HL-60 (cell line): Measurements from ENCODE around the gene LPIN1. TPM values are rescaled to one million over a fixed set of nuclear protein-coding genes. Genes with fewer than 3 reads are reported as not detected.

Experiments used
- DNase-seq, 2 experiments: peaks; one replicate each; pipeline ENCODE4 v3.0.0-alpha.2; 2010 to 2020; ENCODE audit warnings: low read depth in 1 of 2, low spot score in 1 of 2
- H3K27ac ChIP-seq: fragments of 250-450 bp; sonication (Bioruptor Pico); replicated peaks from 2 replicates; pipeline ENCODE4 v1.5.1; 2020; ENCODE audit warnings: mild to moderate bottlenecking, moderate library complexity
- H3K27me3 ChIP-seq: fragments of 250-450 bp; sonication (Bioruptor Pico); 2 replicates; pipeline ENCODE4 v1.5.1; 2021; ENCODE audit warnings: mild to moderate bottlenecking, moderate library complexity; ENCODE audit not compliant: insufficient read depth, poor library complexity, severe bottlenecking
- H3K4me3 ChIP-seq: replicated peaks from 2 replicates; pipeline ENCODE4 v1.5.1; 2011; ENCODE audit warnings: mild to moderate bottlenecking, control low read depth, low read length; ENCODE audit not compliant: insufficient read depth
- GABPA ChIP-seq: IDR thresholded peaks from 2 replicates; pipeline ENCODE4 v1.6.1; 2012; ENCODE audit warnings: low read depth
- POLR2AphosphoS5 ChIP-seq: IDR thresholded peaks from 2 replicates; pipeline ENCODE4 v1.6.1; 2012; ENCODE audit warnings: low read depth
- SPI1 ChIP-seq: IDR thresholded peaks from 2 replicates; pipeline ENCODE4 v1.6.1; 2012; ENCODE audit warnings: low read depth, mild to moderate bottlenecking, borderline replicate concordance
- microRNA-seq: library from miRNA; unstranded; fragments of <30 nt; microRNA quantifications from one replicate; pipeline ENCODE4, GENCODE V29; 2018
- TF ChIP-seq, protein P1 (sequence below): IDR thresholded peaks from 2 replicates; pipeline ENCODE4 v1.6.1; 2012; ENCODE audit warnings: low read depth; ENCODE audit not compliant: insufficient replicate concordance
- TF ChIP-seq, protein P2 (sequence below): IDR thresholded peaks from one replicate; pipeline ENCODE4 v1.5.1; 2011; ENCODE audit warnings: low read length, control low read depth, inconsistent platforms; ENCODE audit not compliant: insufficient read depth

The LPIN1 gene

DNA sequence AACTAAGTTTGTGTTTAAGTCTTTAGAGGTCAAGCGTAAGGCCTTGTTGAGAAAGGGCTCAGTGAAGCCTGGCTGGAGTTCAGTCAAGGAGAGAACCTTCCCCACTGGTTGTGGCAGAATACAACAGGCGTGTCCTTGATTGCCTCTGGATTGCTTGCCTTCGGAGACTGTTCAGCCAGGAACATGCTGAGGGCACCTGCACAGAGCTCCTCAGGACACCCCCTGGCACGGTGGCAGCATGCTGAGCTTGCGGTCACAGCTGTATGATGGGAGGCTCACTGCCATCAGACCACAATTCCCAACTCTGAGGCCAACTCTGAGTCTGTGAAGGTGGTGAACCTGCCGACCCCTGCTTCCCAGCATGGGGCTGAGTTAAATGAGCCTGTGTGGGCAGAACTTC is 130.0 kb downstream of the LPIN1 start:
- H3K27me3 ChIP-seq = no peaks in the 10 kb centered on the region
- TF ChIP-seq, protein P1, sequence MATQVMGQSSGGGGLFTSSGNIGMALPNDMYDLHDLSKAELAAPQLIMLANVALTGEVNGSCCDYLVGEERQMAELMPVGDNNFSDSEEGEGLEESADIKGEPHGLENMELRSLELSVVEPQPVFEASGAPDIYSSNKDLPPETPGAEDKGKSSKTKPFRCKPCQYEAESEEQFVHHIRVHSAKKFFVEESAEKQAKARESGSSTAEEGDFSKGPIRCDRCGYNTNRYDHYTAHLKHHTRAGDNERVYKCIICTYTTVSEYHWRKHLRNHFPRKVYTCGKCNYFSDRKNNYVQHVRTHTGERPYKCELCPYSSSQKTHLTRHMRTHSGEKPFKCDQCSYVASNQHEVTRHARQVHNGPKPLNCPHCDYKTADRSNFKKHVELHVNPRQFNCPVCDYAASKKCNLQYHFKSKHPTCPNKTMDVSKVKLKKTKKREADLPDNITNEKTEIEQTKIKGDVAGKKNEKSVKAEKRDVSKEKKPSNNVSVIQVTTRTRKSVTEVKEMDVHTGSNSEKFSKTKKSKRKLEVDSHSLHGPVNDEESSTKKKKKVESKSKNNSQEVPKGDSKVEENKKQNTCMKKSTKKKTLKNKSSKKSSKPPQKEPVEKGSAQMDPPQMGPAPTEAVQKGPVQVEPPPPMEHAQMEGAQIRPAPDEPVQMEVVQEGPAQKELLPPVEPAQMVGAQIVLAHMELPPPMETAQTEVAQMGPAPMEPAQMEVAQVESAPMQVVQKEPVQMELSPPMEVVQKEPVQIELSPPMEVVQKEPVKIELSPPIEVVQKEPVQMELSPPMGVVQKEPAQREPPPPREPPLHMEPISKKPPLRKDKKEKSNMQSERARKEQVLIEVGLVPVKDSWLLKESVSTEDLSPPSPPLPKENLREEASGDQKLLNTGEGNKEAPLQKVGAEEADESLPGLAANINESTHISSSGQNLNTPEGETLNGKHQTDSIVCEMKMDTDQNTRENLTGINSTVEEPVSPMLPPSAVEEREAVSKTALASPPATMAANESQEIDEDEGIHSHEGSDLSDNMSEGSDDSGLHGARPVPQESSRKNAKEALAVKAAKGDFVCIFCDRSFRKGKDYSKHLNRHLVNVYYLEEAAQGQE = no peak
- TF ChIP-seq POLR2AphosphoS5 (no peak), GABPA (no peak), SPI1 (no peak)
- TF ChIP-seq, protein P2, sequence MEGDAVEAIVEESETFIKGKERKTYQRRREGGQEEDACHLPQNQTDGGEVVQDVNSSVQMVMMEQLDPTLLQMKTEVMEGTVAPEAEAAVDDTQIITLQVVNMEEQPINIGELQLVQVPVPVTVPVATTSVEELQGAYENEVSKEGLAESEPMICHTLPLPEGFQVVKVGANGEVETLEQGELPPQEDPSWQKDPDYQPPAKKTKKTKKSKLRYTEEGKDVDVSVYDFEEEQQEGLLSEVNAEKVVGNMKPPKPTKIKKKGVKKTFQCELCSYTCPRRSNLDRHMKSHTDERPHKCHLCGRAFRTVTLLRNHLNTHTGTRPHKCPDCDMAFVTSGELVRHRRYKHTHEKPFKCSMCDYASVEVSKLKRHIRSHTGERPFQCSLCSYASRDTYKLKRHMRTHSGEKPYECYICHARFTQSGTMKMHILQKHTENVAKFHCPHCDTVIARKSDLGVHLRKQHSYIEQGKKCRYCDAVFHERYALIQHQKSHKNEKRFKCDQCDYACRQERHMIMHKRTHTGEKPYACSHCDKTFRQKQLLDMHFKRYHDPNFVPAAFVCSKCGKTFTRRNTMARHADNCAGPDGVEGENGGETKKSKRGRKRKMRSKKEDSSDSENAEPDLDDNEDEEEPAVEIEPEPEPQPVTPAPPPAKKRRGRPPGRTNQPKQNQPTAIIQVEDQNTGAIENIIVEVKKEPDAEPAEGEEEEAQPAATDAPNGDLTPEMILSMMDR = no peak
- H3K4me3 ChIP-seq = no peak overlapping the region
- no peak overlapping the region for H3K27ac ChIP-seq
- DNase-seq = no peak

DNA sequence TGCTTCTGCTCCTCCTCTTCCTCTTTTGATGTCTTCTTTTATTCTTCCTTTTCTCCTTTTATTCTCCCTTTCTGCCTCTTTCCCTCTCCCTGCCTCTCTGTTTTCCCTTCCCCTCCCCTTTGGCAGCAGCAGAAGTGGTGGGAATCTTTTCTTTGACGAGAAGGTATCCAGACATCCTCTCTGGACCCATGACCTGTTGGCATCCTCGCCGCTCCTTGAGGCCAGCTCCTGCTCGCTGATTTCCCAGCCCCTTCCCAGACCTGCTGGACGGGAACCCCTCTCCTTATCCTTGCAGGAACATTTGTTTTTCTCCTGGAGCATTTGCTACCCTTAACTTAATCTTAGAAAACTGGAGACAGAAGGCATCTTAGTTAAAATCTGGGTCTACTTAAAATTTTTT is 130.5 kb downstream of the LPIN1 start:
- Histone ChIP-seq H3K27me3 (no peaks in the 10 kb centered on the region), H3K27ac (no peak overlapping the region), H3K4me3 (no peak overlapping the region)
- no peak for DNase-seq
- TF ChIP-seq SPI1 (no peak), POLR2AphosphoS5 (no peak), GABPA (no peak)
- TF ChIP-seq, protein P1 = no peak
- TF ChIP-seq, protein P2 = no peak

Small RNAs within 50 kb of the gene (microRNA-seq; reads per million reads assigned to microRNA genes)
- gene MIR4262 = not detected
- gene MIR548S = 8.7 reads per million, percentile 29 among the genes with 10 or more reads in this experiment
